ENCODE measurements around the gene HEXIM2. TPM values are rescaled to one million over a fixed set of nuclear protein-coding genes. Genes with fewer than 3 reads are reported as not detected.

Gene HEXIM2
- total RNA-seq, 2 donors from 2014 or later: 7.1 to 27.0 TPM

DNA sequence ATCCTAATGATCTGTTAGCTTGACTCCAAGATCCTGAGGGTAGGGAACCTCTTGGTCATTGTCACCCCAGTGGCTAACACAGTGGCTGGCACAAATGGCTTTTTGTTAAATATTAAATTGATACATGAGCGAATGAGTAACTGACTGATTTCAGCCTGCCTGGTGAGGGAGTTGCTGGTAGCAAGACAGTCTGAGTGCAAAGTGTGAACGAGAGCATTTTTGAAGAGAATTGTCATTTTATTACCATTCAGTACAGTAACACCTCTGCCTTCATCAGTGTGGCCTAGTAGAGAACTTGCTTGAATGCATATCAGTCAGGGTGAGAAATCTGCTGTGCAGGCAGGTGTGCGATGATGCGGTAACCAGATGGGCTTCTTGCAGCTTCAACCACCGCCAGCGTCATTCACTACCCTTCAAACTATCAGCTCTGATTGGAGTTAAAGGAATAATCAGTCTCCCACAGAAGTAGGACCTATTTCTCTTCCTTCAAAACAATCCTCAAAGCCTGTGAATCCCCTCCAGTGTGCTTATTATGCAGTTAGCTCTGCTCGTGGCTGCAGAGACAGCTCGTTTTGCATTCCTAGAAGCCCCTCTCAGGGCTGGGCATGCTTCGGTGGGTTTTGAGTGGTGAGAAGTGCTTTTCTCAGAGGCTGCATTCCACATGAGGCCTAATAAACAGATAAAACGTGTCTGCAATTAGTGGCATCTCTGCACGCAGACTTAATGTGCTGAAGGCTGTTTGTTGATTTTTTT is 29.0 kb downstream of the HEXIM2 start:
- Histone ChIP-seq H3K9me3 (no peaks in the 10 kb centered on the region), H3K27me3 (replicated peaks; ENCODE audit: insufficient read depth) (no peaks in the 10 kb centered on the region), H3K4me3 (no peak overlapping the region), H3K36me3 (no peaks in the 10 kb centered on the region), H3K27ac (no peak overlapping the region), H3K4me1 (replicated peaks) (no peaks in the 10 kb centered on the region)
- intact Hi-C loops (cut with DNase I): loop anchor here (10.0 kb wide), 1 partner anchor 286 kb away; a partner anchor contains a TSS
- TF ChIP-seq POLR2AphosphoS5 (IDR thresholded peaks at IDR 0.05) (no peak), POLR2A (IDR thresholded peaks at IDR 0.05) (no peak), CTCF (IDR thresholded peaks at IDR 0.05) (no peak)
- DNase-seq (ENCODE audit: low spot score): no peak
- 74% methylated on average over 11 of the region's 11 CpGs for WGBS

DNA sequence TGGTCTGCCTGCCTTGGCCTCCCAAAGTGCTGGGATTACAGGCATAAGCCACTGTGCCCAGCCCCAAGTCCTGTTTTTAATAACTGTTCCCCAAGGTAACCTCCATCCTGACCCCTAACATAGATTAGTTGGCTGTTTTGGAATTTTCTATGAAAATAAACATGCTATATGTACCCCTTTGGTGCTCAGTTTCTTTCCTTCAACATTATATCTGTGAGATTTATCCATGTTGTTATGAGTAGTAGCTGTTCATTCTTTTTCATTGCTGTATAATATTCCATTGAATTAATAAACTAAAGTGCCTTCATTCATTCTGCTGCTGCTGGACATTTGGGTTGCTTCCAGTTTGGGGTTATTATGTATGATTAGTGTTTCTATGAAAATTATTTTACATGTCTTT is 33.7 kb downstream of the HEXIM2 start:
- no peak for DNase-seq (ENCODE audit: low spot score)
- no peaks in the 10 kb centered on the region for H3K36me3 ChIP-seq
- no peak for TF ChIP-seq CTCF (IDR thresholded peaks at IDR 0.05)
- no peak for TF ChIP-seq POLR2A (IDR thresholded peaks at IDR 0.05)
- H3K27me3 ChIP-seq (replicated peaks; ENCODE audit: insufficient read depth): no peaks in the 10 kb centered on the region
- H3K4me1 ChIP-seq (replicated peaks): no peaks in the 10 kb centered on the region
- H3K9me3 ChIP-seq: no peaks in the 10 kb centered on the region
- H3K4me3 ChIP-seq: no peak overlapping the region
- intact Hi-C loops (cut with DNase I): loop anchor here (10.0 kb wide), 1 partner anchor 291 kb away; a partner anchor contains a TSS
- H3K27ac ChIP-seq: no peak overlapping the region

DNA sequence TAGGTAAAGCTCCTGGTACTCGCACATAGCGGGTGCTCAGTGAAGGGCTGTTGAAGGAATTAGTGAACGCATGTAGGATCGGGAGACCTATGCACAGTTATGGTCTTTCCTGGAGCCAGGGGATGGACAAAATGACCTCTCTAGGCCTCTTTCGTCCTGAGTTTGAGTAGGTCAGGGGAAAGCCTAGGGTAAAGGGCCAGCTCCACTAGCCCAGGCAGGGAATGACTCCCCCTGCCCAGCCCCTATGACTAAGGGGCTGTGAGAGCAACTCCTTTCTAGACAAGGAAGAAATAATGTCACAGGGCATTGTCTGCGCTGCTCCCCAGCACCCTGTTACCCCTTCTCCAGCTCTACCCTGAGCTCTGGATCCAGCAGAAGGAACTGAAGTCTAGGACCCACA is 35.4 kb downstream of the HEXIM2 start:
- H3K9me3 ChIP-seq: no peaks in the 10 kb centered on the region
- no peaks in the 10 kb centered on the region for H3K27me3 ChIP-seq (replicated peaks; ENCODE audit: insufficient read depth)
- intact Hi-C loops (cut with DNase I): loop anchor here (1.0 to 10.0 kb wide), 2 partner anchors 62 to 292 kb away; partner anchors contain the start of gene ACBD4
- WGBS: 74% methylated on average over 6 of the region's 6 CpGs
- no peak overlapping the region for H3K4me3 ChIP-seq
- DNase-seq (ENCODE audit: low spot score): no peak
- no peaks in the 10 kb centered on the region for H3K36me3 ChIP-seq
- no peak for TF ChIP-seq POLR2A (IDR thresholded peaks at IDR 0.05)
- TF ChIP-seq POLR2AphosphoS5 (IDR thresholded peaks at IDR 0.05): no peak
- no peak for TF ChIP-seq CTCF (IDR thresholded peaks at IDR 0.05)
- peak overlapping the region in 1 of 2 donors; percentile 46 for H3K27ac ChIP-seq
- H3K4me1 ChIP-seq (replicated peaks): no peaks in the 10 kb centered on the region

- Histone ChIP-seq H3K36me3 (no peaks in the 10 kb centered on the region), H3K27me3 (replicated peaks; ENCODE audit: insufficient read depth) (no peaks in the 10 kb centered on the region), H3K9me3 (no peaks in the 10 kb centered on the region), H3K27ac (peak overlapping the region; percentile 44 to 46), H3K4me3 (no peak overlapping the region), H3K4me1 (replicated peaks) (no peaks in the 10 kb centered on the region)
- intact Hi-C loops (cut with DNase I): loop anchor here (1.0 to 10.0 kb wide), 2 partner anchors 62 to 293 kb away; partner anchors contain the start of gene ACBD4
- TF ChIP-seq POLR2A (IDR thresholded peaks at IDR 0.05) (no peak), POLR2AphosphoS5 (IDR thresholded peaks at IDR 0.05) (peak; percentile 83), CTCF (IDR thresholded peaks at IDR 0.05) (peak; percentile 95 to 99 (median 98))
- WGBS: 3% methylated on average over 16 of the region's 16 CpGs
- DNase-seq (ENCODE audit: low spot score): peak; percentile 80
Measured at GRCh38 chr17:45197555-45198334, 36.1 kb downstream of the HEXIM2 start.
